Tibial nerve (tissue), 4 donors: ENCODE results near the gene CCDC170. TPM values are rescaled to one million over a fixed set of nuclear protein-coding genes. Genes with fewer than 3 reads are reported as not detected.
"Not testable (repeated sequence)": the region's sequence is repeated elsewhere in the genome, so short reads cannot be mapped to it uniquely, and the experiment has no call there.

Source experiments
- DNase-seq, 2 donors: peaks; one replicate each; pipeline ENCODE4 v3.0.0-alpha.2; 2019; ENCODE audit warnings: low spot score in 2 of 2
- H3K27ac ChIP-seq, 4 donors: fragments of 200-600 bp; sonication (generic) in 3 of 4; one replicate each; pipeline ENCODE4 v1.5.1; 2017 to 2019; ENCODE audit warnings: mild to moderate bottlenecking in 1 of 4
- H3K27me3 ChIP-seq, 2 donors: fragments of 200-600 bp; sonication (generic) in 1 of 2; one replicate each; pipeline versions ENCODE4 v1.5.1 to v1.6.0; 2017 to 2019
- H3K36me3 ChIP-seq, 3 donors: fragments of 200-600 bp; sonication (generic); one replicate each; pipeline ENCODE4 v1.5.1; 2018 to 2019
- H3K4me1 ChIP-seq, 4 donors: fragments of 200-600 bp; sonication (generic) in 3 of 4; one replicate each; pipeline ENCODE4 v1.5.1; 2017 to 2019
- H3K4me3 ChIP-seq, 4 donors: fragments of 200-600 bp; sonication (generic) in 3 of 4; one replicate each; pipeline ENCODE4 v1.5.1; 2017 to 2019; ENCODE audit warnings: mild to moderate bottlenecking in 1 of 4, moderate library complexity in 1 of 4
- H3K9me3 ChIP-seq, 4 donors: fragments of 200-600 bp; sonication (generic) in 3 of 4; one replicate each; pipeline ENCODE4 v1.5.1; 2017 to 2019
- EP300 ChIP-seq, 2 donors: sonication (generic); formaldehyde crosslinking; IDR thresholded peaks; one replicate each; pipeline ENCODE4 v1.6.1; 2017; ENCODE audit warnings: antibody characterized with exemption in 2 of 2, mild to moderate bottlenecking in 1 of 2
- POLR2A ChIP-seq, 2 donors: fragments of 450-650 bp; IDR thresholded peaks; one replicate each; pipeline ENCODE4 v1.6.1; 2017; ENCODE audit warnings: antibody characterized with exemption in 2 of 2, mild to moderate bottlenecking in 2 of 2, moderate library complexity in 2 of 2
- WGBS, 2 donors: methylation state at CpG; one replicate each; pipeline ENCODE4 v1.1.5; 2018; 5-methylcytosine and 5-hydroxymethylcytosine counted together
- total RNA-seq, 4 donors: library from RNA; depleted of rRNA; stranded (reverse); fragments of >200 nt; gene quantifications; one replicate each; pipeline ENCODE4 v1.1.0, GENCODE V29; 2016
- TF ChIP-seq, protein P1 (sequence below), 5 experiments: fragments of 200-600 bp in 3 of 5; fragments of 450-650 bp in 2 of 5; sonication (generic) in 3 of 5; IDR thresholded peaks; one replicate each; pipeline ENCODE4 v1.5.1; 2016 to 2019; ENCODE audit warnings: antibody characterized with exemption in 5 of 5, mild to moderate bottlenecking in 3 of 5, moderate library complexity in 2 of 5

CCDC170 gene
- total RNA-seq, 4 donors from 2014 or later: 0.66 to 3.3 (median 1.4) TPM

DNA sequence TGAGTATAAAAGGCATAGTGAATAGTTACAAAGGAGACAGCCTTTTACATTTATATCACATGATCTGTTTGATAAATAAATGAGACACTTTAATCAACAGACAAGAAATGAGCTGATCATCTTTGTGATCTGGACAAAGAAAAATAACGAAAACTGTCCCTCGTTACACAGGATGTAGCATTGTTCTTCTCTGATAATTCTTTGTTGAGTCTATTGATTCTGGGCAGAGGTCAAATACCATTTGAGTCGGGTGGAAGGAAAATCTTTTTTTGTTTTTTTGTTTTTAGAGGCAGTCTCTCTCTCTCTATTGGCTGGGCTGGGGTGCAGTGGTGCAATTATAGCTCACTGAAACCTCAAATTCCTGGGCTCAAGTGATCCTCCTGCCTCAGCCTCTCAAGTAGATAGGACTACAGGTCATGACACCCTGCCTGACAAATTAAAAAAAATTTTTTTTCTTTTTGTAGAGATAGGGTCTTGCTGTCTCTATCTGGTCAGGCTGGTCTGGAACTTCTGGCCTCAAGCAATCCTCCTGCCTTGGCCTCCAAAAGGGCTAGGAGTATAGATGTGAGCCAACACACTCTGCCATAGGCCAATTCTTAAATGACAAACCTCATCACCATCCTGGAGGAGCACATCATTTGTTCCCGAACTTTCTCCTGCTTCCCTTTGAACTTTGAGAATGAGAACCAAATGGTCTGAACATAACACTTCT, 41.8 kb downstream of the CCDC170 start:
- TF ChIP-seq EP300 (IDR thresholded peaks at IDR 0.05) (no peak), POLR2A (IDR thresholded peaks at IDR 0.05) (no peak)
- TF ChIP-seq, protein P1, sequence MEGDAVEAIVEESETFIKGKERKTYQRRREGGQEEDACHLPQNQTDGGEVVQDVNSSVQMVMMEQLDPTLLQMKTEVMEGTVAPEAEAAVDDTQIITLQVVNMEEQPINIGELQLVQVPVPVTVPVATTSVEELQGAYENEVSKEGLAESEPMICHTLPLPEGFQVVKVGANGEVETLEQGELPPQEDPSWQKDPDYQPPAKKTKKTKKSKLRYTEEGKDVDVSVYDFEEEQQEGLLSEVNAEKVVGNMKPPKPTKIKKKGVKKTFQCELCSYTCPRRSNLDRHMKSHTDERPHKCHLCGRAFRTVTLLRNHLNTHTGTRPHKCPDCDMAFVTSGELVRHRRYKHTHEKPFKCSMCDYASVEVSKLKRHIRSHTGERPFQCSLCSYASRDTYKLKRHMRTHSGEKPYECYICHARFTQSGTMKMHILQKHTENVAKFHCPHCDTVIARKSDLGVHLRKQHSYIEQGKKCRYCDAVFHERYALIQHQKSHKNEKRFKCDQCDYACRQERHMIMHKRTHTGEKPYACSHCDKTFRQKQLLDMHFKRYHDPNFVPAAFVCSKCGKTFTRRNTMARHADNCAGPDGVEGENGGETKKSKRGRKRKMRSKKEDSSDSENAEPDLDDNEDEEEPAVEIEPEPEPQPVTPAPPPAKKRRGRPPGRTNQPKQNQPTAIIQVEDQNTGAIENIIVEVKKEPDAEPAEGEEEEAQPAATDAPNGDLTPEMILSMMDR (IDR thresholded peaks at IDR 0.05): no peak
- no peaks in the 10 kb centered on the region for H3K27me3 ChIP-seq
- WGBS, 2 donors: 38 to 39% methylated on average over 4 of the region's 4 CpGs

DNA sequence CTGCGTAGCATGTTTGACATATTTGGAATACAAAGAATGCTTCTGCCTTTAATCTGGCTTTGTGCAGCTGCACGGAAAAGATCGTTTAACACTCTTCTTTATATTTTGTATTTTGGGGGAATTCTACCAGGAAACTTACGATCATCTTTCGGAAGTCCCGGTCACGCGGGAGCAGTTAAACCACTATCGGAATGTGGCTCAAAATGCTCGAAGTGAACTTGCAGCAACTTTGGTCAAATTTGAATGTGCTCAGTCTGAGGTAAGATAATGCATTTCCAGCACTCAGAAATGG, 42.3 kb downstream of the CCDC170 start:
- Histone ChIP-seq H3K27ac (peak overlapping the region in 2 of 4 donors; percentile 59 to 72), H3K27me3 (no peaks in the 10 kb centered on the region), H3K36me3 (no peaks in the 10 kb centered on the region), H3K4me1 (peaks cover 0 to 23% (median 0%) of the 10 kb centered on the region in 4 donors), H3K9me3 (peaks cover 0 to 22% (median 6%) of the 10 kb centered on the region in 4 donors), H3K4me3 (peak overlapping the region in 1 of 4 donors; percentile 7)
- DNase-seq: peak in 1 of 2 donors; percentile 7
- no peak for TF ChIP-seq EP300 (IDR thresholded peaks at IDR 0.05)
- no peak for TF ChIP-seq POLR2A (IDR thresholded peaks at IDR 0.05)
- TF ChIP-seq, protein P1 (IDR thresholded peaks at IDR 0.05): no peak
- WGBS, 2 donors: 33 to 39% methylated on average over 10 of the region's 10 CpGs

More for the DNA sequence above, 41.8 kb downstream of the CCDC170 start:
- H3K27ac ChIP-seq: peak overlapping the region in 2 of 4 donors; percentile 59 to 66
- H3K4me3 ChIP-seq: peak overlapping the region in 1 of 4 donors; percentile 7
- H3K36me3 ChIP-seq: no peaks in the 10 kb centered on the region
- peaks cover 0 to 21% (median 6%) of the 10 kb centered on the region in 4 donors for H3K9me3 ChIP-seq
- peaks cover 0 to 23% (median 0%) of the 10 kb centered on the region in 4 donors for H3K4me1 ChIP-seq
- DNase-seq: no peak

DNA sequence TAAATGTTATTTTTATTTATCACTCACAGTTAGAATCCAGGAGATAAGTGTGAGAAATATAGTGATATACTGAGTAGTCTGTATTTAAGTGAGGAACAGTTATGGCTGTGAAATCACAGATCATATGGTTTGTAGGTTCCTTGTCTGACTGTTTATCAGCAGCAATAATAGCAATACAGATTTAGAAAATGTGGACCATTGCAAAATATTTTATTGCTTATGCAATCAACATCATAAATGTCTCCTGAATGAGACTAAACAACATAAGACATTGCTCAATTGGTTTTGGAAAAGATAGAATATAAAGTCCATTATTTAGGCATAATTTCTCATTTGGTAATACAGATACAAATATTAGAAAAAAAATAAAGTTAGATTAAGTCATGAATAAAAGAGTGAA, 43.7 kb downstream of the CCDC170 start:
- Histone ChIP-seq H3K27me3 (no peaks in the 10 kb centered on the region), H3K9me3 (peaks cover 0 to 15% (median 3%) of the 10 kb centered on the region in 4 donors), H3K27ac (peak overlapping the region in 1 of 4 donors; percentile 49), H3K4me3 (no peak overlapping the region), H3K36me3 (no peaks in the 10 kb centered on the region), H3K4me1 (peaks cover 0 to 23% (median 0%) of the 10 kb centered on the region in 4 donors)
- no peak for DNase-seq
- no peak for TF ChIP-seq POLR2A (IDR thresholded peaks at IDR 0.05)
- TF ChIP-seq EP300 (IDR thresholded peaks at IDR 0.05): peak in 1 of 2 donors; percentile 15

DNA sequence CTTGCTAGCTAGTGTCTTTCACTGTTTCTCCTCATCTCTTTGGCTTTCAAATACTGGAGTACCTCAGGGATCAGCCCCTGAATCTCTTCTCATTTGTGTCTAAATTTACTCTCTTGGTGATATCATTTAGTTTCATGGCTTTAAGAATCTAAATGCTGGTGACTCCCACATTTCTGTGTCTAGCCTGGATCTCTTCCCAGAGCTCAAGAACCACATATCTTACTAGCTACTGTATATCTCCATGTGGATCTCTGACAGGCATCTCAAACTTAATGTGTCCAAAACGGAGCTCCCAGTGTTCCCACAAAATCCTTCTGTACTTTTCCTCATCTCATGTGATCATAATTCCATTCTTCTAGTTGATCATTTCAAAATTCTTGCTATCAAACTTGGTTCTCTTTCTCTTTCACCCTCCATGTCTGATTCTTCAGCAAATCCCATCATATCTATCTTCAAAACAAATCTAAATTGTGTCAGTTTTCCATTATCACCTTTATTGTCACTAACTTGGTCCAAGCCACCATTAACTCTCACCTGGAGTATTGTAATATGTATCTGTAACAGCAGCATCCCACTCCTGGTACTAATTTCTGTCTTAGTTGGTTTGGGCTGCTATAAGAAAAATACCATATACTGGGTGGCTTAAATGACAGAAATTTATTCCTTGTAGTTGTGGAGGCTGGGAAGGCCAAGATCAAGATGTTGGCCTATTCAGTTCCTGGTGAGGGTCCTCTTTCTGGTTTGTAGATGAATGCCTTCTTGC, 45.9 kb downstream of the CCDC170 start:
- Histone ChIP-seq H3K4me1 (peaks cover 0 to 23% (median 0%) of the 10 kb centered on the region in 4 donors), H3K27ac (no peak overlapping the region), H3K36me3 (no peaks in the 10 kb centered on the region), H3K4me3 (no peak overlapping the region), H3K9me3 (peaks cover 0 to 15% (median 3%) of the 10 kb centered on the region in 4 donors), H3K27me3 (no peaks in the 10 kb centered on the region)
- no peak for DNase-seq
- no peak for TF ChIP-seq POLR2A (IDR thresholded peaks at IDR 0.05)
- TF ChIP-seq EP300 (IDR thresholded peaks at IDR 0.05): no peak
- TF ChIP-seq, protein P1 (IDR thresholded peaks at IDR 0.05): no peak
- WGBS, 2 donors: 60 to 68% methylated on average over 1 of the region's 1 CpG

DNA sequence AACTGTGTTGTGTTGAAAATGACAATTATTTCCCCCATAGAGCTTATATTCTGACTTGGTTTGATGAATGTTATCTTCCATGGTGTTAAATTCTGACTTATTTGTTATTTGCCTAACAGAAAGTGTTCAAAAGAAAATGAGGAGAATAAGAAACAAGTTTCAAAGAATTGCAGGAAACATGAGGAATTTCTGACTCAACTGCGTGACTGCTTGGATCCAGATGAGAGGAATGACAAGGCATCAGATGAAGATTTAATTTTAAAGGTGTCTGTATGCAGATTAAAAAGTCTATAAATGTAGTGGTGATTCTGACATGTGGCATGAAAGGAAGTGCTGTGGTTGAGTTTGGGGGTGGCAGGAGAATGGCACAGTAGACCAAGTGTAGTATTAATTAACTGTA, 50.6 kb downstream of the CCDC170 start:
- peaks cover 0 to 13% (median 3%) of the 10 kb centered on the region in 4 donors for H3K9me3 ChIP-seq
- peaks cover 0 to 13% (median 0%) of the 10 kb centered on the region in 3 donors for H3K36me3 ChIP-seq
- no peaks in the 10 kb centered on the region for H3K4me1 ChIP-seq
- no peak overlapping the region for H3K27ac ChIP-seq
- no peak for DNase-seq
- H3K27me3 ChIP-seq: no peaks in the 10 kb centered on the region
- 87 to 98% methylated on average over 1 of the region's 1 CpG for WGBS, 2 donors
- TF ChIP-seq, protein P1 (IDR thresholded peaks at IDR 0.05): no peak
- TF ChIP-seq EP300 (IDR thresholded peaks at IDR 0.05) (no peak), POLR2A (IDR thresholded peaks at IDR 0.05) (no peak)
- H3K4me3 ChIP-seq: no peak overlapping the region

DNA sequence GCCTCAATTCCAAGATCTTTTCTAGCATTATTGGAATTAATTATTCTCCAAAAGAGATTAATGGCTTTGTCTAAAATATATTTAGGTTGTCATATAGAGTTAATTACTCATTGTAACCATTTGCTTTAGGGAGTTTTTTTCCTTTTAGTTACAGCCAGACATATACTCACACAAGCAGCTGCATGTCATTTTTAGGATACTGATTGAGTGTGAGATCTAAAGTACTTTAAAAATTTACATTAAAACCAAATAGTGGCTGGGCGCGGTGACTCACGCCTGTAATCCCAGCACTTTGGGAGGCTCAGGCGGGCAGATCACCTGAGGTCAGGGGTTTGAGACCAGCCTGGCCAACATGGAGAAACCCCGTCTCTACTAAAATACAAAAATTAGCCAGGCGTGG, 51.1 kb downstream of the CCDC170 start:
- H3K27me3 ChIP-seq, H3K4me1 ChIP-seq, DNase-seq, H3K9me3 ChIP-seq, H3K27ac ChIP-seq, H3K4me3 ChIP-seq: not testable (repeated sequence)
- peaks cover 0 to 13% (median 0%) of the 10 kb centered on the region in 3 donors for H3K36me3 ChIP-seq
- 95 to 96% methylated on average over 6 of the region's 6 CpGs for WGBS, 2 donors
